CD4-positive, alpha-beta T cell treated with Interleukin-15 for 1 hour (primary cell): ENCODE data around the gene MMP24OS.
"Not testable (repeated sequence)": the region's sequence is repeated elsewhere in the genome, so short reads cannot be mapped to it uniquely, and the experiment has no call there.

Experiments used
- DNase-seq: peaks from one replicate; pipeline ENCODE4 v3.0.0-alpha.2; 2020

Gene MMP24OS

DNA sequence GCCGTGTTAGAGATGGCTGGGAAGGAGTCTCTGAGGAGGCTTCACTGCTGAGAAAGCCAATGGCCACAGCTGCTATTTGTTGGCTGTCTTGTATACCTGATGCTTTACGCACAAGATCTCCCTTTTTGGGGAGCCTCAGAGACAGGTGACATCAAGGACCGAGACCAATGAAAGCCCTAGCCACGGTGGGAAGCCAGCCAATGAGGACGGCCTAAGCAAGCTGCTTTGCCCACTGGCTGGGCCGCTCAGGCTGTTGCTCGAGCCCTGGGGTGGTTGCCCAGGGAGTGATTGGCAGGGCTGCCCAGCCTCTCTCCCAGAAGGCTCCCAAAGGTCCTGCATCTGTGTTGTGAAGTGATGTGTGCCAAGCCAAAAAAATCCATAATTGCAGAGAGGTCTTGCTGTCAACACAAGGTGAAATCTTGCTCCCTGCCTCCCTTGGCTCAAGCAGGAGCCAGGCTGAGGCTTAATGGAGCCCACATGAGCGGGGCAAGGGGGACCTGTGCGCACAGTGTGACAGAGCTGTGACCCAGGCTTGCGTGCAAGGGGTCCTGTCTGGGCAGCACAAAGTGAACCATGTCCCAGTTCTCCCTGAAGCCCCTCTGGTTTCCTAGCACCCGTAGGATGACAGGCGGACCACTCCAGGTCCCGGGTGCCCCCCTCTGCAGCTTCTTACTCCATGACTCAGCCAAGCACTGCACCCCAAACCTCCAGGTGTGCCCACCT lies 4.3 kb downstream of the MMP24OS start:
- DNase-seq: no peak

DNA sequence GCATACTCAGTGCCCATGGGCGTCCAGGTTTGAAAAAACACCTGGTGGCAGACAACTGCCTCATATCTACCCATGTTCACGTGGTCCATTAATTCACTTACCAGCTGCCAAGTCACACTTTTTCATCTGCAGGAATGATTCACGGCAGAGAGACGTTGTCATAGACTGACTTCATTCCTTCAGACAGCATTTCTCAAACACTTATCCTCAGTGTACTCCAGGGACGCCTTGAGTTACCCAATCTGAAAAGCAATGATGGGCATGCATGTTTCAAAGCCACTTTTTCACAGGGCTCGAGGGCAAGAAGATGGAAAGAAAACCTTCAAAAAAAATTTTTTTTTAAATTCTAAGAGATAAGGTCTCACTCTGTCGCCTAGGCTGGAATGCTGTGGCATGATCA lies 6.0 kb downstream of the MMP24OS start:
- DNase-seq: no peak

DNA sequence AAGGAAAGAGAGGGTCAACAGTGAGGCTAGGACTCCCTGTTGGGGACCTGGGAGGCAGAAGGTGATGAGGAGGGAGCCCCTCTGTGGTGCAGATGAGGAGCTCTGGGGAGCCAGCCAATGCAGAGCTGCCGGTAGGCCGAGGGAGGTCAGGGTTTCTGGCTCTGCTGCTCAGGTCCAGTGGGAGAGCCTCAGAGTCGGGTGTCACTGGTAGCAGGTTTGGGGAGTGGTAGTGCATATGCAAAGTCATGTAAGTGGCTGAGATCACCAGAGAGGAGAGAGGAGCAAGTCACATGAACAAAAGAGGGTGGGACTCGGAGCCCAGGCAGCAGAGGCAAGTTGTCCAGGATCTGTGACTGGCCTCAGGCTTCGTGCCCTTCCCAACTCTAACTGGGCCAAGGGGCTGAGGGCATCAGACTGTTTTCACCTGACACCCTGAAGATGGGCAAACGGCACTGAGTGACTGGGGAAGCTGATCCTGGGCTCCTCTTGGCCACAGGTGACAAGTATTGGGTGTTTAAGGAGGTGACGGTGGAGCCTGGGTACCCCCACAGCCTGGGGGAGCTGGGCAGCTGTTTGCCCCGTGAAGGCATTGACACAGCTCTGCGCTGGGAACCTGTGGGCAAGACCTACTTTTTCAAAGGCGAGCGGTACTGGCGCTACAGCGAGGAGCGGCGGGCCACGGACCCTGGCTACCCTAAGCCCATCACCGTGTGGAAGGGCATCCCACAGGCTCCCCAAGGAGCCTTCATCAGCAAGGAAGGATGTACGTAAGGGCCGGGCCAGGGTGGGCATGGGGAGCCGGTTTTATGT lies 6.6 kb downstream of the MMP24OS start:
- DNase-seq: no peak

DNA sequence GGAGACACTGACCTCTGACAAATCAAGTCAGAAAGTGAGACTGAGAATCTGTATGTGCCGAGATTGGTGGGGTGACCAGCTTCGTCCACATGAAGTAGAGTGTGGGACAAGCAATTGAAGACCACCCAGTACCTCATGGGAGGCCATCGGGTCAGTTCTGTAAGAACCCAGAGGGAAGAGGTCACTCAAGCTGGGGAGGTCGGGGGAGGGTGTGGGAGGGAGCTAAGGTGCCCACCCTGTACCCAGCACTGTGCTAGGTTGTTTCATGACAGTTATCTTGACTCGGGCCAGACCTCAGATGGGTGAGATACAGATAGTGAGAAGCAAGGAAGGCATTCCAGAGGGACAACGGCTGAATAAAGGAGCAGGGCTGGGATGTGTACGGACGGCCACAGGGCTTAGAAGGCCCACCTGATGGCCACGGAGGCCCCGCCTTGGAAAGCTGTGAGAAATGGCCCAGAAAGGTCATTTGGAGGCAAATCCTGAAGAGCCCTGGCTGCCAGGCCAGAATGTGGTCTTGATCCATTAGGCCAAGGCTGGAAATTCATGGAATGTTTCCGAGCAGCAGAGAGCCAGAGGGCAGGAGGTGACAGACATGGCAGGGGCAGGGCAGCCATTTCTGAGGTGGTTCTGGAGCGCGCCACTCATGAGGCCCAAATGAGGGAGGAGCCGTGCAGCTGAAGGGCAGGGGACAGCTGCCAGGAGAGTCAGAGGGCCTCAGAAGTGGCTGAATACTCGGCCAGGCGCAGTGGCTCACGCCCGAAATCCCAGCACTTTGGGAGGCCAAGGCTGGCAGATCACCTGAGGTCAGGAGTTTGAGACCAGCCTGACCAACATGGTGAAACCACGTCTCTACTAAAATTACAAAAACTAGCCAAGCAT lies 7.7 kb downstream of the MMP24OS start:
- no peak for DNase-seq

DNA sequence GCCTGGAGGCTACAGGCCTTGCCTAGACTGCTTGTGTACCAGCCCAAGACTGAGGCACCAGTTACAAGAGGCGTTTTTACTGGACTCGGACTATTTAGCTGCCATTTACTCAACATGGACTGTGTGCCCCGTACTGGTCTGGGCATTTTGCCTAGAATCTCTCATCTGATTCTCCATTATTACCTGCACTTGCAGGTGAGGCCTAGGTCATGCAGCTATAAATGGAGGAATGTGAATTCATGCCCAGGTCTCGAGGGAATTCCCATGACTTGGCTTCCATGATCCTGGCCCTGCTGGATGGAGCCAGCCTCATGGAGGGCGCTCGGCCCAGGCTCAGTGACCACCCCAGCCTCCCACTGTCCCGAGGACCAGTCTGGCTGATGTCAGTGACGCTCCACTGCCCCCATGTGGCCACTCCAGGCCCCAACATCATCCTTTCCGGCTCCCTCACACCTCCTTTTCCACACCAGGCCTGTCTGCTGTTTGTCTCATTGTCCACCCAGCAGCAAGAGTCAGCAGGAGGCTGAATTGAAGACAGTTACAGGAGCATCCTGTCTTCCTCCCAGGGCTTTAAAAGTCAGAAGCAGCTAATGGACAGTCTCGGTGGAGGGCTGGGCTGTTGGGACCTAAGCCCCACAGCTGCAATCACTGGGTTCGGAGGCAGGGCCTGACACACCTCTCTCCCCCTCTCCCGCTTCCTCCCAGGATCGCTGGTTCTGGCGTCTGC lies 8.7 kb downstream of the MMP24OS start:
- DNase-seq: peak; percentile 30

DNA sequence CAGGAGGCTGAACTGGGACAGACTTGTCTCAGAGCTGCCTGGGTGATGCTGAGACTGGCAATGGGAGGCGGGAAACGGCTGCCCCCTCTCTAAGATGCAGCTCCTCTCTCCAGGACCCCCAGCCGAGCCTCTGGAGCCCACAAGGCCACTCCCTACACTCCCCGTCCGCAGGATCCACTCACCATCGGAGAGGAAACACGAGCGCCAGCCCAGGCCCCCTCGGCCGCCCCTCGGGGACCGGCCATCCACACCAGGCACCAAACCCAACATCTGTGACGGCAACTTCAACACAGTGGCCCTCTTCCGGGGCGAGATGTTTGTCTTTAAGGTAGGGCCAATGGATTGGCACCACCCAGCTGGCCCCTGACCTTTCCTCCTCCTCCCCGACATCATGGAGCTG lies 10.8 kb downstream of the MMP24OS start:
- DNase-seq: no peak

DNA sequence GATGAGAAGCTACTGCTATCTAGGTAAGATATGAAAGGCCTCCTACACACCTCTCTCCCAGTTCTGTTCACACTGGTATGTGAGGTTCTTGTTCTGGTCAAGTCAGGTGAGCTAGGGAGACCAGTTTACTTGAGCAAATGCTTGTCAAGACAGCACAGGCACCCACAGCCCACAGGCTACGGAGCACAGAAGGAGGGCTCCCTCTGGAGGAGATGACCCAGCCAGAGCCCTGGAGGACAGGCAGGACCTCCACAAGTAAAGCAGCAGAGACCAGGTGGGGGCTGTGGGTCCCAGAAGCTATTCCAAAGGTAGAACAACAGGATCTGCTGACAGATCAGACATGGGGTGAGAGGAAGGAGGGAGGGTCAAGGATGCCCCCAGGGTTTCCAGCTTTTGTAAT lies 13.2 kb downstream of the MMP24OS start:
- no peak for DNase-seq

DNA sequence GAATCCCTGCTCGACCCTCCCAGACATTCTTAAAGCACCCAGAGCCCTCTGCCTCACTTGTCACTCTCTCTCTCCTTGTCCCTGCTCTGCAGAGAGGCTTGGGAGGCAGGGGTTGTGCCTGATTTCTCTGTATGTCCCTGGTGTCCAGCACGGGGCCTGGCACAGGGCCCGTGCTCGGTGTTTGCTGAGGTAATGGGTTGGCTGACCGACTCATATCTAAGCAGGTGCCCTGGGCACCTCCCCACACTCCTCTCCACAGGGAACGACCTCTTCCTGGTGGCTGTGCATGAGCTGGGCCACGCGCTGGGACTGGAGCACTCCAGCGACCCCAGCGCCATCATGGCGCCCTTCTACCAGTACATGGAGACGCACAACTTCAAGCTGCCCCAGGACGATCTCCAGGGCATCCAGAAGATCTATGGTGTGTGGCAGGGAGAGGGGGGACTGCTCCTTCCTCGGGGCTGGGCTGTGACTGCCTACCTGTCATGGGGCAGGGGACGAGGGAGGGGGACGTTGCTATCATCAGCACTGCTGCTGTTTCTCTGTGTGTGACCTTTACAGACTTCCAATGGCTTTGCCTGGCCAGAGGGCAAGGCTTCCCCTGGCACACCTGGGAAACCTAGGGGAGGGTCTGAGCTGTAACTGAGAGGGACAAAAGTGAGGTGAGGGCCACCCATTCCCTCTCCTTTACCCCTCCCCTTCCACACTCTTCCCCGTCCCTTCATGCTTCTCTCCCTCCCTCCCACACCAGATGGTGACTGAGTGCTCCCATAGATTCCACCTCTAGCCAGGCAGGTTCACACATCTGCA lies 14.2 kb downstream of the MMP24OS start:
- no peak for DNase-seq

DNA sequence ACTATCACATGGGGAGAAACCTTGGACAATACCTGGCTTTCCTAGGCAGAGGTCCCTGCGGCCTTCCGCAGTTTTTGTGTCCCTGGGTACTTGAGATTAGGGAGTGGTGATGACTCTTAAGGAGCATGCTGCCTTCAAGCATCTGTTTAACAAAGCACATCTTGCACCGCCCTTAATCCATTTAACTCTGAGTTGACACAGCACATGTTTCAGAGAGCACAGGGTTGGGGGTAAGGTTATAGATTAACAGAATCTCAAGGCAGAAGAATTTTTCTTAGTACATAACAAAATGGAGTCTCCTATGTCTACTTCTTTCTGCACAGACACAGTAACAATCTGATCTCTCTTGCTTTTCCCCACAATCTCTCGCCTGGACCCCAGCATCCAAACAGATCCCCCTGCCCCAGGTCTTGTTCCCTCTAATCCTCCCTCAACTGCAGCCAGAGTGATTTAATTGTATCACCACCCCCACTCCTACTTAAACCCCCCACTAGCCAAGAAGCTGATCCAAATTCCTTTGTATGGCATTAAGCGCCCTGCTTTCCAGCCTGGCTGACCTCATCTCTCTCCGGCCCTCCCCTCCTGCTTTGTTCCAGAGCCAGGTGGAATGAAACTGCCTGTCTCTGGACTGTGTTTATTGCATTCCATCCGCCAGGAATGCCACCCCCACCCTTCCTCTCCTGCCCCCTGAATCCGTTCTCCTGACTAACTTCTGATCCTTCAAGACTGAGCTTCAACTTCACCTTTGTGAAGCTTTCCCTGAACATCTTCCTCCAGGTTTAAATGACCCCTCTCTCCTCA lies 15.0 kb downstream of the MMP24OS start:
- DNase-seq: not testable (repeated sequence)

DNA sequence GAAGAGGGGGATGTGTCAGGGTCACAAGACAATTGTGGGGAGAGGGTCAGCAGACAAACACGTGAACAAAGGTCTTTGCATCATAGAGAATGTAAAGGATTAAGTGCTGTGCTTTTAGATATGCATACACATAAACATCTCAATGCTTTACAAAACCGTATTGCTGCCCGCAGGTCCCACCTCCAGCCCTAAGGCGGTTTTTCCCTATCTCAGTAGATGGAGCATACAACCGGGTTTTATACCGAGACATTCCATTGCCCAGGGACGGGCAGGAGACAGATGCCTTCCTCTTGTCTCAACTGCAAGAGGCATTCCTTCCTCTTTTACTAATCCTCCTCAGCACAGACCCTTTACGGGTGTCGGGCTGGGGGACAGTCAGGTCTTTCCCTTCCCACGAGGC lies 15.6 kb downstream of the MMP24OS start:
- not testable (repeated sequence) for DNase-seq

DNA sequence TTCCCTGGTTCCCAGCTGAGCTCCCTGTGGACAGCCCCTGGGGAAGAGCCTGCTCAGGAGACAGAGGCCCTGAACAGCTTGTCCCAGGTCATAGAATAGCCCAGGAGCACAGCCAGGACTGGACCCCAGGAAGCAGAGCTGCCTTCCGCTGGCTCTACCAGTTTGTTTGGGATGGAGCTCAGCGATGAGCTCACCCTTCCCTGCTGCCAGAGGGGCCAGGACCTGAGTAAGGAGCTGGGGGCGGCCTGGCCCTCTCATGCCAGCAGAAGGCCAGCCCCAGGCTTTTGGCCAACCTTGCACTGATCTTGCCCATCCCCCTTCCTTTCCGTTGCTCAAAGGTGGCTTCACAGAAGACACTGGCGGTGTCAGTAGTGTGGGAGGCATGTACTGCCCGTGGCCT lies 17.5 kb downstream of the MMP24OS start:
- DNase-seq: no peak

DNA sequence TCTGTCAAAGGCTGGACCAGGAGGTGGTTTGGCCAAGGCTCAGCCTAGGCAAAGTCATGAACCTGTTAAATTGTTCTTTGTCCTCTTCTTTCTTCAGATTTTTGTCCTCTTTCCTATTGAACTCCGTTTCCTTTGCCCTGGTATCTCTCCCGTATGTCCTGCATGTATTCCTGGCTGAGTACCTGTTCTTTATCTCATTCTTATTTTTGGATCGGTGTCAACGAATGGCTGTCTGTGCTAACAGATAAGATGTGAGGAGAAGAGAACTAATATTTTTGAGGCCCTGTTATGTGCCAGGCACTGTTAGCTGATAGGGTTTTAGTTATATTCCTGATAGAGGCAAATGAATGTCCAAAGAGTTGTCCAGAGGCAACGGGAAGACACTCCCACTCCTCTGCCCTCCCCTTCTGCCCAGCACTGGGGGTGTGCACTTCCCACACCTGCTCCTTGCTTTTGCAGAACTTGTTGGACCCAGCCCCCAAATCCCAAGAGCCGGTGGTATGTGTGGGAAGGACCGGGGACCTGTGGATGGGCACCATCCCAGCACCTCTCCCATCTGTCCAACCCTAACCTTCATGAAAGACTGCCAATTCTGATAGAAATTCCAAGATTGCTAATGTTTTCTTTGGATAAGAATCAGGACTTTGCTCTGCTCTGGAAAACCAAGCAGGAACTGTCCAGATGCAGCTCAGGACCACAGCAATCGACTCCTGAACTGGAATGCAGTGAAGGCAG lies 20.6 kb downstream of the MMP24OS start:
- no peak for DNase-seq

DNA sequence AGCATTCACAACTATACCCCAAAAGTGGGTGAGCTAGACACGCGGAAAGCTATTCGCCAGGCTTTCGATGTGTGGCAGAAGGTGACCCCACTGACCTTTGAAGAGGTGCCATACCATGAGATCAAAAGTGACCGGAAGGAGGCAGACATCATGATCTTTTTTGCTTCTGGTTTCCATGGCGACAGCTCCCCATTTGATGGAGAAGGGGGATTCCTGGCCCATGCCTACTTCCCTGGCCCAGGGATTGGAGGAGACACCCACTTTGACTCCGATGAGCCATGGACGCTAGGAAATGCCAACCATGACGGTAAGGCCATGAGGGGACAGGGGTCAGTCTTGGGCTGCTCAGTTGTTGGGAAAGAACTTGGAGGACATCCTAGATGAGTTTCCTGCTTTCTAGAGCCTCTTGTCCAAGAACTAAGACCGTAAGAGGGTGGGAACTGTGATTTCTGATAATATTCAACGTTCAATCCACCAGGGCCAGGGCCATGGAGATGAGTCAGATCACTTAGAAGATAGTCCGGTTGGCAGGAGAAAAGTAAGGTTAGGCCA lies 23.4 kb downstream of the MMP24OS start:
- no peak for DNase-seq

DNA sequence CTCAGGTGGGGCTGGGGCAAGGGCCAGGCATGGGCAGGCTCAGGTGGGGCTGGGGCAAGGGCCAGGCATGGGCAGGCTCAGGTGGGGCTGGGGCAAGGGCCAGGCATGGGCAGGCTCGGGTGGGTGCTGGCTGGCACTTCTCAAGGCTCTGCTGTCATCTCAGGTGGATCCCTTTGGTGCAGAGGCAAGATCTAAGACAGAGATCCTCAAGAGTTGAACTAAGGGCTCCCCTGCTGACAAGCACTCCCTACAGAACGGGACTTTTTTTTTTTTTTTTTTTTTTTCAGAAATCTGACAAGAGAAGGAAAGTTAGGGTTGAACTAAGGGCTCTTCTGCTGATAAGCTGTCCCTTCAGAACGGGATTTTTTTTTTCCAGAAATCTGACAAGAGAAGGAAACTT lies 24.9 kb downstream of the MMP24OS start:
- DNase-seq: no peak

DNA sequence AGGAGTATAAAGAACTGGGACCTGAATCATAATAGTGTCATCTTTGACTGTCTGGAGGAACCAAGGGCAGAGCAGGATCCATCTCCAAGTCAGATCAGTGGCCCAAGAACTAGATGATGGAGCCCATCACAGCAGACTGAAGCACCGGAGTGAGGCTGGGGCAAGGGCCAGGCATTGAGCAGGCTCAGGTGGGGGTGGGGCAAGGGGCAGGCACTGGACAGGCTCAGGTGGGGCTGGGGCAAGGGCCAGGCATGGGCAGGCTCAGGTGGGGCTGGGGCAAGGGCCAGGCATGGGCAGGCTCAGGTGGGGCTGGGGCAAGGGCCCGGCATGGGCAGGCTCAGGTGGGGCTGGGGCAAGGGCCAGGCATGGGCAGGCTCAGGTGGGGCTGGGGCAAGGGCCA lies 25.3 kb downstream of the MMP24OS start:
- DNase-seq: not testable (repeated sequence)

DNA sequence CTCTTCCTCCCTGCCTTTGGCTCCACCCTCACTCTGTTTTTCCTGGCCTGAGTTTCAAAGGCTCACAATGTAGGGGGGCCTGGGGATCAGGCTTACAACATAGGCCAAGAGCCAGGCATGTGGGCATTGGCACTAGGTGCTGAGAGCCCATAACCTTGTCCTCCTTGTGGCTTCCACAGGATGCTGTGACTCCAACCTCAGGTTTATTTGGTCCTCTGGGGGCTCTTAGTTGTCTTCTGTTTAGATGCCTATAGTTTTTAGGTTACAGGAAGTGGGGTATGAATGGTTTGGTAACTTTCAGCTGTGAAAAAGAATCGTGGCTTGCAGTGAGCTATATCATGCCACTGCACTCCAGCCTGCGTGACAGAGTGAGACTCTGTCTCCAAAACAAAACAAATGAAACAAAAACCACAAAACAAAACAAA lies 25.9 kb downstream of the MMP24OS start:
- peak; percentile 45 for DNase-seq

DNA sequence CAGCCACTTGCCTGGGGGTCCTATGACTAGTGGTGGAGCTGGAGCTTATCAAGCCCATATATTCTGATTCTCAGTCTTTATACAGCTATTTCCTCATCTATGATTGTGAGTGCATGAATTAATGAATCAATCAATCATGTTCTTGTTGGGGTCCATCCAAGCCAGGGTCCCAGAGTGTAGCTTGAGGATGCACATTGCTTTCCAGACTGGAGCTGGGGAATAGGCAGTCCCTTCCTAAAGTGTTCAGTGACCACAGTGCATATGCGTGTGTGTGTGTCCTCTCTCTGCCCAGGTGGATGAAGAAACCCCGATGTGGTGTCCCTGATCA lies 26.3 kb downstream of the MMP24OS start:
- no peak for DNase-seq

DNA sequence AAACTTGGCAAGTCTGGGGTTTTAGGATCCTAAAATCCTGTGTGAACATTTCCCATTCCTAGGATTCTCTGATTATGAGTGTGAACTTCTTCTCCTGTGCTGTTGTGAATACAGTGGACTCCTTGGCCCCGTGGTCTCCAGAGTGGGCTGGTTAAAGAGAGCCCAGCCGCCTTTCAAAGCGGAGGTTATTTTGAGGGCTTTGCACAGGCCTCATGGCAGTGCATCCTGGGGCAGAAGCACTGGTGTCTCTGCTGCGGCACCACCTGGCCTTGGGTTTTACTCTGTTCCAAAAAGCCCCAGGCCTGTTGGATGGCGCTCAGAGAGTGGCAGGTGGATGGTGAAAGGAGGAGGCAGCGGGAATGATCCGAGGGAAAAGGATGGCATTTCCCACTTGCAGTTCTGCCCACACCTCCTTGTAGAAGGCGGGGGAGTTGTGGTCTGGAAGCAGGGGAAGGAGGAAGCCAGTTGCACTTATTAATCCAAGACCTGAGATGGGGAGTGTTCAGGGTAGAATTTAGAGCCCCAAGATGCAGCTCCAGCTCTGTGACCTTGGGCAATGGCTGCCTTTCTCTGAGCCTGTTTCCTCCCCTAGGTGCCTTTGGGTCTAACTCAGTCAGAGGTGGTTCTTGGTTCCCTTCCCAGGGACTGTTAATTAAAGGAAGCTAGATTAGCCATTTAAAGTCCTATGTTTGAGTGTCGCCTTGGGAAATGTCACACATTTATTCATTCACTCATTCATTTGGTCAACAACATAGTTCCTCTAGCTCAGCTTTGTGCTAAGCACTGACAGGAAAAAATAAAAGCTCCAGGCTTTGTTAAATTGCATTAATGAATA lies 29.1 kb downstream of the MMP24OS start:
- DNase-seq: no peak

DNA sequence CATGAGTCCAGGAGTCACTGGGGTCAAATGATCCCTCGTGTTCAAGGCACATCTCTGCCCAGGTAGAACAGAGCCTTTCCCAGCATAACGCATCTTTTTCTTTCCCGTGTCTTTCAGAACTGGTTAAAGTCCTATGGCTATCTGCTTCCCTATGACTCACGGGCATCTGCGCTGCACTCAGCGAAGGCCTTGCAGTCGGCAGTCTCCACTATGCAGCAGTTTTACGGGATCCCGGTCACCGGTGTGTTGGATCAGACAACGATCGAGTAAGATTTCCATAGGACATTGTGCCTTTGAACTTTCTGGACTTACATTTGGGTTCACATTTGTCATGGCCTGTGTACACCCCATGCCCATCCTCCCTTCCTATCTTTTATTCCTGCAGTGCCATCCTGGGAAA lies 31.2 kb downstream of the MMP24OS start:
- no peak for DNase-seq
